ENCODE results near the gene MTHFSD.

MTHFSD gene

GRCh38 chr16:86514481-86515376 lies 40.3 kb downstream of the MTHFSD start:
- DNase-seq (ENCODE audit: low read depth) = no peak

DNA sequence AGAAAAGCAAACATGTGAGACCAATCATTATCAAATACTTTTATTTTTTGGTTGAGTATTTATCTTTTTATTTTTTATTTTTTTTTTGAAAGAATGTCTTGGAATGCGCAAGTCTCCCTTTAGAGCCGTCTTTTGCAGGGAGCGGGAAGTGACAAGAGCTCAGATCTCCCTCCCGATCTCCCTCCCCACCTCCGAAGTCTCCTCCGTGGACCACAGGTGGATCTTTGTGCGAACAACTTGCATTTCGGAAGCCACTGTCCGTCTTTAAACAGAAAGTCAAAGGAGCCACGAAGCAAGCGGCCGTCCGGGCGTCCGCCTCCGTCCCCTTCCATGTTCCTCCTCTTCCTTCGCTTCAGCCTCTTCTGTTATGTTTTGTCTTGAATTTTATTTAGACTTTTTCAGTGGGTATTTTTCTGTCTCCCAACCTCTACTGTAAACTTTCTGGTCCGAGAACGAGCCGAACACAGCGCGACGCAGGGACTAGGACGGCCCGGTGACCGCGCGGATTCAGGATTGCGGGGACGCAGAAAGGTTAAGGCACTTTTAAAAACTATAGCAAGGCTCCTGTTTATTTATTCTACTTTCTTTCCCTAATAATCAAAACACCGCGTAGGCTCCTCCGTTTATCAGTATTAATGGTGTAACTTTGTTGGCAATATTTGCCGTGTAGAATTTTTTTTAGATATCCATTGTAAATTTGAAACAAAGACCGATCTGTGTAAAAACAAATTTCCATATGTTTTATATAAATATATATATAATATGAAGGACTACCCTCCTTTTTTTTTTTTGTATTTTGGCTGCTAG lies 41.4 kb downstream of the MTHFSD start:
- no peak for DNase-seq (ENCODE audit: low read depth)

DNA sequence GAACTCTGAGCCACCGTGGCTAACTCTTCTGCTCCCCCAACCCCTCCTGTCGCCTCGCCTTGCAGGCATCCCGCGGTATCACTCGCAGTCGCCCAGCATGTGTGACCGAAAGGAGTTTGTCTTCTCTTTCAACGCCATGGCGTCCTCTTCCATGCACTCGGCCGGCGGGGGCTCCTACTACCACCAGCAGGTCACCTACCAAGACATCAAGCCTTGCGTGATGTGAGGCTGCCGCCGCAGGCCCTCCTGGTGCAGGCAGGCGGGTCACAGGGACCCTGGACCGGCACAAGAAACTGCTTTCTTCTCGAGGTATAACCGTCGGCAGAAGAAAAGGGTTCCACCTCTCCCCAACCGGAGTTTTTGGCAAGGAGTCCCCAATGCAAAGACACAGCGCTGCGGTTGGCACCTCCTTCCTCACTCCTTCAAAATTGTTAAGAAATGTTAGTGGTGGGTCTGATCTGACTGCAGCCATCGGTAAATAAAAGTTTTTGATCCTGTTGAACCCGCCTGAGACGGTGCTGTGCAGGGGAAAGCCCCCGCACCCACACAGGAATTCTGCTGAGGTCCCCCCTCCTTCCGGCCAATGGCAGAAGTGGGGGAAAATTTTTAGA lies 42.1 kb downstream of the MTHFSD start:
- DNase-seq (ENCODE audit: low read depth) = no peak

GRCh38 chr16:86512301-86512859 lies 42.7 kb downstream of the MTHFSD start:
- DNase-seq (ENCODE audit: low read depth) = no peak

DNA sequence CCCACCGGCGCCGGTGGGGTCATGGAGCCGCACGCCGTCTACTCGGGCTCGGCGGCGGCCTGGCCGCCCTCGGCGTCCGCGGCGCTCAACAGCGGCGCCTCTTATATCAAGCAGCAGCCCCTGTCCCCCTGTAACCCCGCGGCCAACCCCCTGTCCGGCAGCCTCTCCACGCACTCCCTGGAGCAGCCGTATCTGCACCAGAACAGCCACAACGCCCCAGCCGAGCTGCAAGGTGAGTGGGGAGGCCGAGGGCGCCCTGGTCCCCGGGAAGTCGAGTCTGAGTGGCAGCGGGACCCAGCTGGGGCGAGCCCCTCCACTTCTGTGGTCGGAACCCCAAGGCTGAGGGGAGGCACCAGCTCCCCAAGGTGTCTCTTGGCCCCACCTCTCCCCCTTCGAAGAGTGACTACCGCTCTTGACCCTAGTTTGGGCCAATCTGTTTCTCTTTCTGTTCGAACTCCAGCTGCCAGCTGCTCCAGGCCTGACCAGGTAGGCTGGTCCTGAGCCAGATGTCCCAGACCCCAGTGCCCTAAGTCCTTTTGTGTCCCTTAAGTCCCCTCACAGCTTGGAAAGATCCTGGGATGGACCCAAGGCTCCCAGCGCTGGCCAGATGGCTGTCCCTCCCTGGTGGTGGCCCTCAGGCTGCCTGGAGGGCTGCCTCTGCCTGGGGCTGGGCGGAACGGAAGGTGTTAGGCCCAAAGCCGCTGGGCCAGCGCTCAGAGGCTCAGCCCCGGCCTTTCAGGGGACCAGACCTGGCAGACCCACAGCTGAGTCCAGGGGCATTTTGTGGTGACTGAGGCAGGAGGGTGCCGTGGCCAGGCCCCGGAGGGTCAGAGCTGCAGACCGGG lies 43.5 kb downstream of the MTHFSD start:
- no peak for DNase-seq (ENCODE audit: low read depth)

DNA sequence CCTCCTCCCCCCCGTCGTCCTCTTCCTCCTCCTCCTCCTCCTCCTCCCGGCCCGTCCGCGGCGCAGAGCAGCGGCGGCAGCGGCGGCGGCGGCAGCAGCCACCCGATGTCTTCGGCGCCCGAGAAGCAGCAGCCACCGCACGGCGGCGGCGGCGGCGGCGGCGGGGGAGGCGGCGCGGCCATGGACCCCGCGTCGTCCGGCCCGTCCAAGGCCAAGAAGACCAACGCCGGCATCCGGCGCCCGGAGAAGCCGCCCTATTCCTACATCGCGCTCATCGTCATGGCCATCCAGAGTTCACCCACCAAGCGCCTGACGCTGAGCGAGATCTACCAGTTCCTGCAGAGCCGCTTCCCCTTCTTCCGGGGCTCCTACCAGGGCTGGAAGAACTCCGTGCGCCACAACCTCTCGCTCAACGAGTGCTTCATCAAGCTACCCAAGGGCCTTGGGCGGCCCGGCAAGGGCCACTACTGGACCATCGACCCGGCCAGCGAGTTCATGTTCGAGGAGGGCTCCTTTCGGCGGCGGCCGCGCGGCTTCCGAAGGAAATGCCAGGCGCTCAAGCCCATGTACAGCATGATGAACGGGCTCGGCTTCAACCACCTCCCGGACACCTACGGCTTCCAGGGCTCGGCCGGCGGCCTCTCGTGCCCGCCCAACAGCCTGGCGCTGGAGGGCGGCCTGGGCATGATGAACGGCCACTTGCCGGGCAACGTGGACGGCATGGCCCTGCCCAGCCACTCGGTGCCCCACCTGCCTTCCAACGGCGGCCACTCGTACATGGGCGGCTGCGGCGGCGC lies 44.4 kb downstream of the MTHFSD start, which contains the start of gene FOXF1:
TSS of gene FOXF1 (plus strand) at position 63 of the 797 bp plus-strand sequence. CDS start at position 106, 43 bp downstream.
- no peak for DNase-seq (ENCODE audit: low read depth)

GRCh38 chr16:86509759-86510464 lies 45.1 kb downstream of the MTHFSD start:
- DNase-seq (ENCODE audit: low read depth) = no peak

- DNase-seq (ENCODE audit: low read depth) = no peak
Observed at GRCh38 chr16:86508947-86509758, 45.9 kb downstream of the MTHFSD start.

DNA sequence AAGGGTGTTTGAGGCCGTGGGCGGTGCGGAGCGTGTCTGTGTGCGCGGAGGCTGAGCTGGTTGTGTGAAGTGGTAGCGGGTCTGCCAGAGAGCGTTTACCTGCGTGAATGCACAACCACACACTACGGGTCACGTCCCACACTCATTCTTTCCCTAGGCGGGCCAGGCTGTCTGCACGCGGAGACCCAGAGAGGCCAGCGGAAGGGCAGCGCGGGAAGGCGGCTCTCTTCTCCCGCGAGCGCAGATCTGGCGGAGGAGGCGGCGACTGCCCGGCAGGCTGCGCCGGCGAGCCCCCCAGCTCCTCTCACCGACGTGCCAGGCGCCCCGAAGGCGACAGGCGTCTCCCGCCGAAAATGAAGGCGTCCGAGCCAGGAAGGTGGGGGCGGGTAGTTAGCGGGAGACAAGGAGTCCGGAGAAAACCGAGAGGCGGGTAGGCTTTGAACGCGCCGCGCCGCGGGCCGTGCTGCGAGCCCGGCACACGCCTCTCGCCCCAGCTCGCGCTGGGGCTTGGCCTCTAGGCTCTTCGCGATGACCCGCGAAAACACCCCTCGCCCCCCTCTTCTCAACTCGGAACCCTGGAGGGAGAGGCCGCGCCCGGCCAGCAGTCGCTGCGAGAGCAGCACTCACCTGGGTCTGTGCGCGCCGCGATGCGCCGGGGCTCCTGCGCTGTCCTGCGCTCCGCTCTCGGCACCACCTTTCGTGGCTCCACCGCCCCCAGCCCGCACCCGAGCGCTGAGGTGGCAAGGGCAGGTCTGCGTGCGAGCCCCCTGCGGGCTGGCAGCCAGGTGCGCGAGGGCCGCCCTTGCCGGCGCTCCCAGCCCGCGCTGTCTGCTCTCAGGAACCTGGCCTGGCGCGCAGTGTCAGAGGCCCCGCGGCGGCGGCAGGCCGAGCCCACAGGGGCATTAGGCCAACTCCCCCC lies 46.7 kb downstream of the MTHFSD start:
- DNase-seq (ENCODE audit: low read depth) = no peak

DNA sequence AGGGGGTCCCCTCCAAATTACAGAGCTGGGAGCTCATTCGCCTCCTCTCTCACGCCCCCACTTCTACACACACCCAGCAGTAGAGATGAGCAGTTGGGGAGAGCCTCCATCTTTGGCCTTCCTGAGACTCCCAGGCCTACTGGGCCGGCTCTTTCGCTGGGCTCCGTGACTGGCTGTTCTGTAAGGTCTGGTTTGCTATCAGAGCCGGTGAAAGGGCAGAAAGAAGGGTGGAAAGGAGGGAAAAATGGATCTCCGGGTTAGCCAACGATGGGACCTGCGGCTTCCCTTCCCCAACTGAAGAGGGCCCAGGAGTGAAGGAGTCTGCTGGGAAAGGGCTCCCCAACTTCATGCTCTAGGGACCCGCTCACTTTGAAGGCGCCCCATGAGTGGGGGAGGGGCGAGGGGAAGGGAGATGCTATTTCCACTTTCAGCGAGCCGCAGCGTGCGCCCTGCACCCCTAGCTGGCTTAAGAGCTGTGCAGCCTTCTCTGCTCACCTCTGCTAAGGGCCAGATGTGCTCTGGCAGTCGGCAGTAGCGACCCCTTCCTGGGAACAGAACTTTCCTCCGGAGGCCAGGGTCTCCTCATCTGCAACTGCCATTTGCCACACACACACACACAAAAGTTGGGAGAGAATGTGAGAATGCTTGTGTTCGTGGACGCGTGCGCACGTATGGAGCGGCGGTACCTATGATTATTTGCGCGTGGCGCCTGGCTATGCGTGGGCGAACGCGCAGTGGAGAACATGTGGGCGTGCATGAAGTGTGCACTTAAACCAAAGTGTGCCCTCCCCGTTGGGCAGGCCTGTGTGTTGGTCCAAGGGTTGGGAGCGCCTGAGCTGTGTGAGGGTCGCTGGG lies 47.6 kb downstream of the MTHFSD start:
- DNase-seq (ENCODE audit: low read depth) = no peak

DNA sequence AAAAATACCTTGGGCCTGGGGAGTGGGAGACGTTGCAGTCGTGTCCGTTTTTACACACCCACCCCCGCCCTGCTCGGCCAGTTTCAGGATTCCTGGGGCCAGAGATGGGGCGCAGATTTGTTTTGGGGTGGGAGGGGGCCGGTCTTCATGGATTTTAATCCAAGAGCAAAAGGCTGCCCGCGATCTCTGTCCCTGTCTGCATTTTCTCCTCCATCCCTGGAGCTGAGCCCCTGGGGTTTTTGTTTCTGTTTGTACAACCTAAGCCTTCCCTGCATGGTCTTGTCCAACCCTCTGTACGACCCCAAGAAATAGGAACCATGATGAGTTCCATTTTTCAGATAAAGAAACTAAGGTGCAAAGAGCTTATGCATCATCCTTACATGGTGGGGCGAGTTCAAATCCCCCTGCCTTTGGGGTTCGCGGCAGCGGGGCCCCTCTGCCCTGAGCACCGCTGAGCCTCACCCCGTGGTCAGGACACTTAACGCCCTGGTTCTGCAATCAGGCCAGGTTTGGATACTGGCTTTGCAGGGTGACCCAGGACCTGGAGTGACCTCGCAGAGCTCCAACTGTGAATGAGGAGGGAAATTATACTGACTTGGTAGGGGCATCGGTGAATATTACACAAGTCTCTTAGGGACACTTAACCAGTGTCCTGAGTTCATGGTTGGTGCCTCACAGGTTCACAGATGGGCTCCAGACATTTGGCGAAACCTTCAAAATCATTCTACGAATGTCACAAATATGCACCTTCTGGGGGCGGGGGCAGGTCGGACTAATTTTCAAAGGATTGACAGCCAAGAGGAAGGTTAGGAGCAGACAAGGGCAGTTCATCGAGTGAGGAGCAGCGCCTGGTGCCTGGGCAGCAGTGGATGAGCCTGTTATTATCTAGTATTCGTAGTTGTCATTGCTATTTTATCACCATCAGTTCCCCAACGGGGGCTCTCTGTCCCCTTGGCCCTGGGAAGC lies 48.9 kb downstream of the MTHFSD start:
- no peak for DNase-seq (ENCODE audit: low read depth)

- DNase-seq (ENCODE audit: low read depth) = no peak
Observed at GRCh38 chr16:86505185-86505898, 49.7 kb downstream of the MTHFSD start.

DNA sequence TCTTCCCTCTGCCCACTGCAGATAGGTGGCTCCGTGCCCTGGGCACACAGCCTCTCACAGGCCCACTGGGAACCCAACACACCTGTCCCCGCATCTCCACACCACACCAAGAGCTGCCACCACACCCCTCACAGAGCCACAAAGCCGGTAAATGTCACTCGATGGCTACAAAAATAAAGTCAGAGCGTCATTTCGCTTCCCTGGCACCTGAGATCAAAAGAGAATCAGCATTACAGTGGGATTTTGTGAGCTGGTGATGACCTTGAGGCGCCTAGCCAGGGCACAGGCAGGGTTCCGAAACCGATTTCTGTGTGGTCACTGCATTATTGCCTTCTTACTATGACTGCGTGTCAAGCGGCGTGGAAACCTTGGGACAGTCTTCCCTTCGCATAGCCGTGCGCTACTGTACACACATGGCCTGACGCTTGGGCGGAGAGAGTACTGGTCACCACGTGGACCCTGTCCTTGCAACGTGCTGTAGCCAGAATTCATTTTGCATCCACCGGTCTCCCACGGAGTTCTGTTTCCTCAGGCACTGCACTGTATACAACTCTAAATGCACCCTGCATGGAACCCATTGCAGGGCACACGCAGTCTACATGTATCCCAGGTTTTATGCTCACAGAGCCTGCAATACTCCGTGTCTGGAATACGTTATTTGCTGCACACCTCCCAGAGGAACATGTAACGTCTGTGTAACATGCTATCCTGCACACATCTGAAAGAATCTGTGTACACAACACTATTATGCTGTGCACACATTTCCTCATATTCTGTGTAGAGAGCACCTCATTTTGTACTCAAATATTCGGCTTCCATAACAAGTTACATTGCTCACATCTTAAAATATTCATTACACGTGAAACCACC lies 50.5 kb downstream of the MTHFSD start:
- no peak for DNase-seq (ENCODE audit: low read depth)

DNA sequence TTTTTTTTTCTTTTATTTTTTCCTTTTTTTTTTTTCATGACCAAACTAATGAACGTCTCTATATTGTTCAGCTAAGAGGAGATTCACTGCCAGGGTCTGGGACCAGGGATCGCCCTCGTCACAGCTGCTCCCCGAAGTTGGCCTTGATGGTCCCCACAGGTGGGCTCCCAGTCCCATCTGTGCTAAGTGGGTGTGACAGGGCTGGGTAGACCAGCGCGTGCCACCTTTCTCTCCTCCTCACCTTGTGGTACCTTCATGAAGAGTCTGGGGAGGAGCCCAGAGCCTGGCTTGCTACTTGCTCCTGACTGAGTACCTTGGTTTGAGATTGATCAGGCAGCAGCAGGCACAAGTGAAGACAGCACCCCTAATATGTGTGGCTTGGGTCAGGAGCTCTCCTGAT lies 51.2 kb downstream of the MTHFSD start:
- no peak for DNase-seq (ENCODE audit: low read depth)

All from HS-5 (cell line).